HCT116 (cell line): ENCODE results near the gene MBD5. TPM values are rescaled to one million over a fixed set of nuclear protein-coding genes. Genes with fewer than 3 reads are reported as not detected.

ENCODE experiments used
- ATAC-seq: fragments of 200-7000 bp; cut with Tn5 transposase; 2 replicates; pipeline ENCODE4 v1.9.1; 2020; ENCODE audit warnings: mild to moderate bottlenecking, moderate library complexity
- BruUV-seq: library from RNA; stranded (reverse); fragments of 400-500 nt; replicated peaks from 2 replicates; lab custom pipeline; 2021; lab: Mats Ljungman, UMichigan
- CTCF ChIA-PET: fragments of 300-600 bp; sonication (Branson Sonifier 250); formaldehyde crosslinking; loops from one replicate; lab custom pipeline; 2021; ENCODE audit warnings: antibody characterized with exemption; lab: Charles Lee
- POLR2A ChIA-PET: fragments of 300-600, 350-600 bp; sonication (Branson Sonifier 250); formaldehyde crosslinking; loops from one replicate; lab custom pipeline; 2021; ENCODE audit warnings: antibody characterized with exemption; lab: Charles Lee
- RAD21 ChIA-PET, 2 experiments: fragments of 300-600 bp; sonication (Branson Sonifier 250); formaldehyde crosslinking; loops; one replicate each; lab custom pipeline; 2023; ENCODE audit warnings: low total read pairs in 2 of 2; ENCODE audit not compliant: uncharacterized antibody in 2 of 2, unreplicated experiment in 2 of 2, low non-redundant PET in 1 of 2; lab: Charles Lee
- DNase-seq: peaks from one replicate; pipeline ENCODE4 v3.0.0-alpha.2; 2010; ENCODE audit warnings: low read depth, low spot score
- H2AFZ ChIP-seq: fragments of 200-600 bp; shearing (Covaris generic), sonication (generic); 2 replicates; pipeline ENCODE4 v1.6.1; 2017; ENCODE audit warnings: low read depth, mixed run types, mixed read lengths, antibody characterized with exemption, low read length; ENCODE audit not compliant: poor library complexity, severe bottlenecking
- H3K27ac ChIP-seq: 2 replicates; pipeline ENCODE4 v1.5.1; 2012; ENCODE audit warnings: low read depth, low read length
- H3K27me3 ChIP-seq: fragments of 200-600 bp; sonication (generic); 2 replicates; pipeline ENCODE4 v1.6.1; 2016; ENCODE audit warnings: mixed run types, low read length, mixed read lengths; ENCODE audit not compliant: insufficient read depth
- H3K36me3 ChIP-seq, 2 experiments: fragments of 200-500 bp in 1 of 2; fragments of 200-600 bp in 1 of 2; sonication (Bioruptor generic) in 1 of 2; sonication (generic) in 1 of 2; 2 replicates each; pipeline versions ENCODE4 v1.5.1 to v1.6.1; 2014 to 2016; ENCODE audit warnings: low read length in 2 of 2, inconsistent platforms in 1 of 2, mixed read lengths in 1 of 2, mixed run types in 1 of 2; ENCODE audit not compliant: insufficient read depth in 2 of 2, control insufficient read depth in 1 of 2
- H3K4me1 ChIP-seq, 2 experiments: fragments of 200-600 bp in 1 of 2; sonication (generic) in 1 of 2; 2 replicates each; pipeline versions ENCODE4 v1.5.1 to v1.6.1; 2012 to 2017; ENCODE audit warnings: low read length in 2 of 2, inconsistent platforms in 1 of 2, mild to moderate bottlenecking in 1 of 2, mixed read lengths in 1 of 2, mixed run types in 1 of 2, moderate library complexity in 1 of 2; ENCODE audit not compliant: insufficient read depth in 2 of 2, control insufficient read depth in 1 of 2
- H3K4me2 ChIP-seq: fragments of 200-600 bp; sonication (generic); 2 replicates; pipeline ENCODE4 v1.6.1; 2017; ENCODE audit warnings: mixed run types, low read length, mixed read lengths
- H3K4me3 ChIP-seq, 2 experiments: fragments of 200-600 bp in 1 of 2; sonication (generic) in 1 of 2; replicated peaks in 1 of 2; 2 replicates each; pipeline ENCODE4 v1.5.1; 2011 to 2016; ENCODE audit warnings: low read length in 2 of 2, control low read depth in 1 of 2, low read depth in 1 of 2, mild to moderate bottlenecking in 1 of 2, mixed read lengths in 1 of 2, mixed run types in 1 of 2
- H3K79me2 ChIP-seq: fragments of 200-600 bp; sonication (generic); 2 replicates; pipeline ENCODE4 v1.6.1; 2017; ENCODE audit warnings: mild to moderate bottlenecking, mixed run types, low read length, moderate library complexity, mixed read lengths; ENCODE audit not compliant: insufficient read depth
- H3K9ac ChIP-seq: fragments of 200-600 bp; sonication (generic); 2 replicates; pipeline ENCODE4 v1.6.1; 2016; ENCODE audit warnings: low read length, mixed read lengths
- H3K9me2 ChIP-seq: fragments of 200-600 bp; sonication (generic), shearing (Covaris generic); 2 replicates; pipeline ENCODE4 v1.6.1; 2017; ENCODE audit warnings: mixed run types, mild to moderate bottlenecking, moderate library complexity; ENCODE audit not compliant: insufficient read depth
- H3K9me3 ChIP-seq, 2 experiments: fragments of 200-500 bp in 1 of 2; fragments of 200-600 bp in 1 of 2; sonication (Bioruptor generic) in 1 of 2; sonication (generic) in 1 of 2; 2 replicates each; pipeline ENCODE4 v1.6.1; 2014 to 2017; ENCODE audit warnings: low read length in 2 of 2, mixed read lengths in 2 of 2, inconsistent platforms in 1 of 2, low read depth in 1 of 2, mild to moderate bottlenecking in 1 of 2, mixed run types in 1 of 2, moderate library complexity in 1 of 2; ENCODE audit not compliant: control insufficient read depth in 1 of 2, insufficient read depth in 1 of 2
- H4K20me1 ChIP-seq: fragments of 200-600 bp; sonication (generic), shearing (Covaris generic); 2 replicates; pipeline ENCODE4 v1.6.1; 2017; ENCODE audit warnings: mixed run types, mild to moderate bottlenecking, moderate library complexity; ENCODE audit not compliant: insufficient read depth
- CEBPB ChIP-seq: IDR thresholded peaks from 2 replicates; pipeline ENCODE4 v1.6.1; 2012; ENCODE audit warnings: low read depth
- FOSL1 ChIP-seq: IDR thresholded peaks from 2 replicates; pipeline ENCODE4 v1.6.1; 2012; ENCODE audit warnings: low read depth
- JUND ChIP-seq: IDR thresholded peaks from 2 replicates; pipeline ENCODE4 v1.6.1; 2012
- POLR2AphosphoS5 ChIP-seq: IDR thresholded peaks from 2 replicates; pipeline ENCODE4 v1.6.1; 2011; ENCODE audit warnings: mild to moderate bottlenecking, low read depth, low read length, moderate library complexity
- RAD21 ChIP-seq: IDR thresholded peaks from 2 replicates; pipeline ENCODE4 v1.6.1; 2012; ENCODE audit warnings: low read depth, mild to moderate bottlenecking
- SIN3A ChIP-seq: IDR thresholded peaks from 2 replicates; pipeline ENCODE4 v1.6.1; 2012; ENCODE audit warnings: low read depth
- YY1 ChIP-seq: IDR thresholded peaks from 2 replicates; pipeline ENCODE4 v1.6.1; 2011; ENCODE audit warnings: low read length, low read depth, moderate library complexity, mild to moderate bottlenecking; ENCODE audit not compliant: insufficient replicate concordance; ENCODE audit errors: extremely low read depth
- ZFX ChIP-seq: fragments of 450-650 bp; IDR thresholded peaks from 2 replicates; pipeline ENCODE4 v1.6.1; 2017
- intact Hi-C: fragments of 100-400 bp; cut with micrococcal nuclease; formaldehyde crosslinking; loops from 2 replicates; pipeline ENCODE4 v1.10.0; 2022
- total RNA-seq: library from RNA; stranded (reverse); gene quantifications from one replicate; pipeline ENCODE4 v1.2.1, GENCODE V29; 2021; ENCODE audit not compliant: unreplicated experiment
- TF ChIP-seq, protein P1 (sequence below), 3 experiments: fragments of 200-600 bp in 1 of 3; sonication (generic) in 1 of 3; IDR thresholded peaks in 2 of 3; conservative IDR thresholded peaks in 1 of 3; 2 replicates each; pipeline ENCODE4 v1.5.1; 2012 to 2017; ENCODE audit warnings: low read depth in 2 of 3, low read length in 2 of 3, antibody characterized with exemption in 1 of 3, borderline replicate concordance in 1 of 3, control low read depth in 1 of 3, mild to moderate bottlenecking in 1 of 3, mixed read lengths in 1 of 3, mixed run types in 1 of 3, moderate library complexity in 1 of 3; ENCODE audit not compliant: insufficient read depth in 1 of 3

The MBD5 gene
- total RNA-seq, 1 experiment from 2014 or later: 20.5 TPM

DNA sequence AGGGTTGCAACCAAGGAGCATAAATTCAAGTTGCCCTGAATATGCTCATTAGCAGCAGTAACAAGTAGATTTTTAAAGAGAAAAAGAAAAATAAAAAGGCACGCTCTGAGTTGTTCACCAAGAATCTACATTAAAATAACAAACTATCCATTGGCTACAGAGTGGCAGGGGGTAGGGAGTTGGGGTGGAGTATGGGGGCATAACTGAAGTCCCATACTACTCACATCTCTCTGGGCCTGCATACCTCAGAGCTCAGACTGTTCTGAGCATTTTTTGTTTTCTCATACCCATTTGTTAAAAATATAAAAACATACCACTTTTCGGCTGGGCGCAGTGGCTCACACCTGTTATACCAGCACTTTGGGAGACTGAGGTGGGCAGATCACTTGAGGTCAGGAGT lies 31.8 kb upstream of the MBD5 start:
- POLR2A ChIA-PET: no interaction called here
- no peak overlapping the region for H3K9ac ChIP-seq
- no peaks in the 10 kb centered on the region for H3K9me3 ChIP-seq
- no peak overlapping the region for H3K27ac ChIP-seq
- RAD21 ChIA-PET: no interaction called here
- H4K20me1 ChIP-seq: peaks cover 11% of the 10 kb centered on the region; the same call in 1 of the 2 replicates
- H3K79me2 ChIP-seq: peaks cover 85% of the 10 kb centered on the region
- no peak overlapping the region for H3K4me2 ChIP-seq
- TF ChIP-seq ZFX (no peak), POLR2AphosphoS5 (no peak), CEBPB (no peak), FOSL1 (no peak), SIN3A (no peak), RAD21 (no peak), YY1 (no peak), JUND (no peak)
- TF ChIP-seq, protein P1, sequence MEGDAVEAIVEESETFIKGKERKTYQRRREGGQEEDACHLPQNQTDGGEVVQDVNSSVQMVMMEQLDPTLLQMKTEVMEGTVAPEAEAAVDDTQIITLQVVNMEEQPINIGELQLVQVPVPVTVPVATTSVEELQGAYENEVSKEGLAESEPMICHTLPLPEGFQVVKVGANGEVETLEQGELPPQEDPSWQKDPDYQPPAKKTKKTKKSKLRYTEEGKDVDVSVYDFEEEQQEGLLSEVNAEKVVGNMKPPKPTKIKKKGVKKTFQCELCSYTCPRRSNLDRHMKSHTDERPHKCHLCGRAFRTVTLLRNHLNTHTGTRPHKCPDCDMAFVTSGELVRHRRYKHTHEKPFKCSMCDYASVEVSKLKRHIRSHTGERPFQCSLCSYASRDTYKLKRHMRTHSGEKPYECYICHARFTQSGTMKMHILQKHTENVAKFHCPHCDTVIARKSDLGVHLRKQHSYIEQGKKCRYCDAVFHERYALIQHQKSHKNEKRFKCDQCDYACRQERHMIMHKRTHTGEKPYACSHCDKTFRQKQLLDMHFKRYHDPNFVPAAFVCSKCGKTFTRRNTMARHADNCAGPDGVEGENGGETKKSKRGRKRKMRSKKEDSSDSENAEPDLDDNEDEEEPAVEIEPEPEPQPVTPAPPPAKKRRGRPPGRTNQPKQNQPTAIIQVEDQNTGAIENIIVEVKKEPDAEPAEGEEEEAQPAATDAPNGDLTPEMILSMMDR (IDR thresholded peaks at IDR 0.05 in 2 of 3, conservative IDR thresholded peaks at IDR 0.05 in 1 of 3; ENCODE audit: borderline replicate concordance in 1 of 3, insufficient read depth in 1 of 3, low read depth in 2 of 3, low read length in 2 of 3): no peak
- CTCF ChIA-PET: interaction anchor here (1.3 to 2.3 kb wide), 2 partner anchors 212 to 520 kb away, joined by 3 to 18 read pairs; no protein-coding TSS in a partner anchor
- no peaks in the 10 kb centered on the region for H3K36me3 ChIP-seq
- no peaks in the 10 kb centered on the region for H3K4me1 ChIP-seq
- no peak overlapping the region for H3K4me3 ChIP-seq
- no peaks in the 10 kb centered on the region for H3K9me2 ChIP-seq
- DNase-seq (no peak), ATAC-seq (no peak)
- H3K27me3 ChIP-seq: no peaks in the 10 kb centered on the region
- BruUV-seq: no TSS peak
- H2AFZ ChIP-seq: no peak overlapping the region
- intact Hi-C loops: no loop called here
